ENCODE results near the gene LPO. TPM values are rescaled to one million over a fixed set of nuclear protein-coding genes. Genes with fewer than 3 reads are reported as not detected.
A peak's percentile ranks its signal among the peaks of the same experiment; 100 is the strongest.

The LPO gene
- total and polyA plus RNA-seq, 2 donors from 2014 or later = not detected

GRCh38 chr17:58302171-58302918, 64.0 kb downstream of the LPO start:
- Histone ChIP-seq H3K9me3 (ENCODE audit: control insufficient read depth in 2 of 3, insufficient read depth in 1 of 3, low read length in 3 of 3) (no peaks in the 10 kb centered on the region), H3K27me3 (ENCODE audit: control insufficient read depth, insufficient read depth, low read length) (no peaks in the 10 kb centered on the region), H3K4me3 (ENCODE audit: low read length in 3 of 3) (no peak overlapping the region), H3K27ac (ENCODE audit: low read depth in 2 of 2, low read length in 2 of 2) (no peak overlapping the region), H3K4me1 (ENCODE audit: control insufficient read depth in 2 of 3, insufficient read depth in 2 of 3, low read depth in 1 of 3, low read length in 3 of 3) (no peaks in the 10 kb centered on the region), H3K9ac (ENCODE audit: low read length in 3 of 3) (no peak overlapping the region), H3K36me3 (ENCODE audit: control insufficient read depth in 2 of 3, insufficient read depth in 3 of 3, low read length in 3 of 3) (peaks cover 0 to 2% (median 0%) of the 10 kb centered on the region in 3 donors)
- FAIRE-seq = no peak
- intact Hi-C loops (cut with DNase I) = loop anchor here (10.0 kb wide), 1 partner anchor 142 kb away; no protein-coding TSS in a partner anchor
- peak in 2 of 5 donors; percentile 6 to 48 for DNase-seq
- no peak for TF ChIP-seq CTCF (IDR thresholded peaks at IDR 0.05; ENCODE audit: borderline replicate concordance, extremely low read depth, insufficient read depth)

- Histone ChIP-seq H3K27me3 (ENCODE audit: control insufficient read depth, insufficient read depth, low read length) (no peaks in the 10 kb centered on the region), H3K27ac (ENCODE audit: low read depth in 2 of 2, low read length in 2 of 2) (no peak overlapping the region), H3K9me3 (ENCODE audit: control insufficient read depth in 2 of 3, insufficient read depth in 1 of 3, low read length in 3 of 3) (no peaks in the 10 kb centered on the region), H3K4me1 (ENCODE audit: control insufficient read depth in 2 of 3, insufficient read depth in 2 of 3, low read depth in 1 of 3, low read length in 3 of 3) (no peaks in the 10 kb centered on the region), H3K36me3 (ENCODE audit: control insufficient read depth in 2 of 3, insufficient read depth in 3 of 3, low read length in 3 of 3) (peaks cover 0 to 2% (median 0%) of the 10 kb centered on the region in 3 donors), H3K4me3 (ENCODE audit: low read length in 3 of 3) (no peak overlapping the region), H3K9ac (ENCODE audit: low read length in 3 of 3) (no peak overlapping the region)
- intact Hi-C loops (cut with DNase I) = loop anchor here (10.0 kb wide), 1 partner anchor 142 kb away; no protein-coding TSS in a partner anchor
- no peak for FAIRE-seq
- peak in 2 of 5 donors; percentile 5 to 41 for DNase-seq
- no peak for TF ChIP-seq CTCF (IDR thresholded peaks at IDR 0.05; ENCODE audit: borderline replicate concordance, extremely low read depth, insufficient read depth)
These were observed 64.7 kb downstream of the LPO start for GRCh38 chr17:58302919-58303585.

GRCh38 chr17:58303971-58304749, 65.8 kb downstream of the LPO start:
- intact Hi-C loops (cut with DNase I) = loop anchor here (10.0 kb wide), 1 partner anchor 141 kb away; no protein-coding TSS in a partner anchor

More at GRCh38 chr17:58303971-58304749, 65.8 kb downstream of the LPO start:
- Histone ChIP-seq H3K27me3 (ENCODE audit: control insufficient read depth, insufficient read depth, low read length) (no peaks in the 10 kb centered on the region), H3K4me3 (ENCODE audit: low read length in 3 of 3) (no peak overlapping the region), H3K27ac (ENCODE audit: low read depth in 2 of 2, low read length in 2 of 2) (no peak overlapping the region), H3K9ac (ENCODE audit: low read length in 3 of 3) (no peak overlapping the region), H3K36me3 (ENCODE audit: control insufficient read depth in 2 of 3, insufficient read depth in 3 of 3, low read length in 3 of 3) (peaks cover 0 to 2% (median 0%) of the 10 kb centered on the region in 3 donors), H3K4me1 (ENCODE audit: control insufficient read depth in 2 of 3, insufficient read depth in 2 of 3, low read depth in 1 of 3, low read length in 3 of 3) (no peaks in the 10 kb centered on the region), H3K9me3 (ENCODE audit: control insufficient read depth in 2 of 3, insufficient read depth in 1 of 3, low read length in 3 of 3) (no peaks in the 10 kb centered on the region)
- peak; percentile 64 for TF ChIP-seq CTCF (IDR thresholded peaks at IDR 0.05; ENCODE audit: borderline replicate concordance, extremely low read depth, insufficient read depth)
- DNase-seq (peak; percentile 33 to 62 (median 39)), FAIRE-seq (no peak)

Measured in kidney (tissue), 14 donors.